T-helper 2 cell (primary cell): Measurements from ENCODE around the gene C1orf94.
"Not testable (repeated sequence)": the region's sequence is repeated elsewhere in the genome, so short reads cannot be mapped to it uniquely, and the experiment has no call there.

Experiments used
- DNase-seq, 5 experiments: peaks; one replicate each; pipeline versions ENCODE4 v3.0.0 to v3.0.0-alpha.2; 2012 to 2022

The C1orf94 gene

GRCh38 chr1:34165422-34165921 lies 11.2 kb upstream of the C1orf94 start:
- DNase-seq = no peak

- no peak for DNase-seq
Measured at GRCh38 chr1:34166191-34166624, 10.5 kb upstream of the C1orf94 start.

GRCh38 chr1:34166625-34167361 lies 9.9 kb upstream of the C1orf94 start:
- no peak for DNase-seq

GRCh38 chr1:34167389-34167788 lies 9.3 kb upstream of the C1orf94 start:
- no peak for DNase-seq

GRCh38 chr1:34175744-34176143 lies 963 bp upstream of the C1orf94 start:
- DNase-seq = no peak

GRCh38 chr1:34178072-34178471 lies 1.4 kb downstream of the C1orf94 start:
- no peak for DNase-seq

- not testable (repeated sequence) for DNase-seq
Measured at GRCh38 chr1:34183381-34183780, 6.7 kb downstream of the C1orf94 start.

GRCh38 chr1:34186741-34187494 lies 10.2 kb downstream of the C1orf94 start:
- no peak for DNase-seq

- DNase-seq = no peak
Measured at GRCh38 chr1:34188418-34188817, 11.7 kb downstream of the C1orf94 start.

- DNase-seq = no peak
Measured at GRCh38 chr1:34188985-34189384, 12.3 kb downstream of the C1orf94 start.

- no peak for DNase-seq
Measured at GRCh38 chr1:34190692-34191091, 14.0 kb downstream of the C1orf94 start.

GRCh38 chr1:34192621-34193020 lies 15.9 kb downstream of the C1orf94 start:
- no peak for DNase-seq

- no peak for DNase-seq
Measured at GRCh38 chr1:34199927-34200326, 23.2 kb downstream of the C1orf94 start.

- no peak for DNase-seq
Measured at GRCh38 chr1:34212673-34213072, 36.0 kb downstream of the C1orf94 start.

- no peak for DNase-seq
Measured at GRCh38 chr1:34213956-34214355, 37.2 kb downstream of the C1orf94 start.

- DNase-seq = no peak
Measured at GRCh38 chr1:34231441-34231840, 54.7 kb downstream of the C1orf94 start.

- no peak for DNase-seq
Measured at GRCh38 chr1:34235594-34235993, 58.9 kb downstream of the C1orf94 start.

- DNase-seq = no peak
Measured at GRCh38 chr1:34236089-34236488, 59.4 kb downstream of the C1orf94 start.

- no peak for DNase-seq
Measured at GRCh38 chr1:34237151-34237815, 60.6 kb downstream of the C1orf94 start.

GRCh38 chr1:34245967-34246366 lies 69.3 kb downstream of the C1orf94 start:
- no peak for DNase-seq

- no peak for DNase-seq
Measured at GRCh38 chr1:34250342-34250741, 73.6 kb downstream of the C1orf94 start.

- DNase-seq = no peak
Measured at GRCh38 chr1:34262023-34262853, 85.5 kb downstream of the C1orf94 start.

- no peak for DNase-seq
Measured at GRCh38 chr1:34262921-34263320, 86.2 kb downstream of the C1orf94 start.
